Panc1 (cell line): ENCODE results near the gene ADAM23. TPM values are rescaled to one million over a fixed set of nuclear protein-coding genes. Genes with fewer than 3 reads are reported as not detected.

Experiments
- ATAC-seq: fragments of 200-7000 bp; cut with Tn5 transposase; 2 replicates; pipeline ENCODE4 v1.9.1; 2020; ENCODE audit warnings: mild to moderate bottlenecking, moderate library complexity
- BruUV-seq: library from RNA; stranded (reverse); fragments of 400-500 nt; replicated peaks from 2 replicates; lab custom pipeline; 2021; lab: Mats Ljungman, UMichigan
- CTCF ChIA-PET: fragments of 300-600 bp; sonication (Branson Sonifier 250); formaldehyde crosslinking; loops from one replicate; lab custom pipeline; 2022; ENCODE audit warnings: antibody characterized with exemption; lab: Charles Lee
- POLR2A ChIA-PET: fragments of 300-600 bp; sonication (Branson Sonifier 250); formaldehyde crosslinking; loops from one replicate; lab custom pipeline; 2022; ENCODE audit warnings: antibody characterized with exemption; lab: Charles Lee
- DNase-seq: peaks from one replicate; pipeline ENCODE4 v3.0.0-alpha.2; 2010; ENCODE audit warnings: low read depth, low spot score
- H3K27ac ChIP-seq: 2 replicates; pipeline ENCODE4 v1.5.1; 2011; ENCODE audit warnings: mild to moderate bottlenecking, low read length, inconsistent platforms
- H3K27me3 ChIP-seq: fragments of 200-500 bp; sonication (Bioruptor generic); 2 replicates; pipeline ENCODE4 v1.6.0; 2014; ENCODE audit warnings: low read length, inconsistent platforms; ENCODE audit not compliant: control insufficient read depth, insufficient read depth
- H3K36me3 ChIP-seq: fragments of 200-500 bp; sonication (Bioruptor generic); 2 replicates; pipeline ENCODE4 v1.5.1; 2014; ENCODE audit warnings: inconsistent platforms, mild to moderate bottlenecking, low read length, moderate library complexity; ENCODE audit not compliant: control insufficient read depth, insufficient read depth
- H3K4me1 ChIP-seq: 2 replicates; pipeline ENCODE4 v1.5.1; 2011; ENCODE audit warnings: inconsistent platforms, mild to moderate bottlenecking, low read length, moderate library complexity; ENCODE audit not compliant: control insufficient read depth, insufficient read depth
- H3K4me3 ChIP-seq, 2 experiments: 2 replicates each; pipeline ENCODE4 v1.5.1; 2011 to 2012; ENCODE audit warnings: low read depth in 2 of 2, low read length in 2 of 2, mild to moderate bottlenecking in 2 of 2, inconsistent platforms in 1 of 2, moderate library complexity in 1 of 2
- H3K9me3 ChIP-seq: fragments of 200-500 bp; sonication (Bioruptor generic); 2 replicates; pipeline ENCODE4 v1.5.1; 2014; ENCODE audit warnings: low read depth, mild to moderate bottlenecking, inconsistent platforms, low read length, moderate library complexity; ENCODE audit not compliant: control insufficient read depth, insufficient read depth
- CTCF ChIP-seq: fragments of 450-650 bp; IDR thresholded peaks from 2 replicates; pipeline ENCODE4 v1.5.1; 2017; ENCODE audit warnings: mild to moderate bottlenecking
- POLR2AphosphoS5 ChIP-seq: IDR thresholded peaks from 2 replicates; pipeline ENCODE4 v1.6.1; 2012; ENCODE audit warnings: mild to moderate bottlenecking, low read depth, low read length, moderate library complexity
- REST ChIP-seq, 2 experiments: IDR thresholded peaks; 2 replicates each; pipeline ENCODE4 v1.6.1; 2011 to 2012; ENCODE audit warnings: low read depth in 2 of 2, control low read depth in 1 of 2, low read length in 1 of 2, mild to moderate bottlenecking in 1 of 2, moderate library complexity in 1 of 2; ENCODE audit not compliant: insufficient read depth in 1 of 2
- SIN3A ChIP-seq: IDR thresholded peaks from 2 replicates; pipeline ENCODE4 v1.6.1; 2012; ENCODE audit warnings: low read depth, mild to moderate bottlenecking, low read length, moderate library complexity, borderline replicate concordance; ENCODE audit not compliant: insufficient read depth
- TCF7L2 ChIP-seq: IDR thresholded peaks from 2 replicates; pipeline ENCODE4 v1.6.1; 2011; ENCODE audit warnings: mild to moderate bottlenecking, low read depth, low read length, inconsistent platforms
- in situ Hi-C: cut with HindIII; loops from 2 replicates; pipeline ENCODE4 v1.10.0; 2016; ENCODE audit warnings: low sequenced_read_pairs, low pct_unique_long_range_greater_than_20kb
- intact Hi-C: fragments of 100-400 bp; cut with micrococcal nuclease; formaldehyde crosslinking; loops from one replicate; pipeline ENCODE4 v1.10.0; 2022; ENCODE audit not compliant: unreplicated experiment
- total RNA-seq: library from RNA; stranded (reverse); gene quantifications from one replicate; pipeline ENCODE4 v1.2.1, GENCODE V29; 2021; ENCODE audit not compliant: unreplicated experiment

Gene ADAM23
- total RNA-seq, 1 experiment from 2014 or later, result 0.18 TPM

GRCh38 chr2:206480161-206480560, 36.8 kb downstream of the ADAM23 start:
- no peaks in the 10 kb centered on the region for H3K9me3 ChIP-seq
- no peaks in the 10 kb centered on the region for H3K36me3 ChIP-seq
- in situ Hi-C loops, result no loop called here
- POLR2A ChIA-PET, result no interaction called here
- TF ChIP-seq TCF7L2, result no peak
- TF ChIP-seq CTCF, result no peak
- TF ChIP-seq POLR2AphosphoS5, result no peak
- no peak for ATAC-seq
- intact Hi-C loops, result no loop called here
- no peaks in the 10 kb centered on the region for H3K4me1 ChIP-seq
- H3K27me3 ChIP-seq, result peaks cover 5% of the 10 kb centered on the region; the same call in 1 of the 2 replicates
- no peak overlapping the region for H3K27ac ChIP-seq
- DNase-seq, result no peak
- no TSS peak for BruUV-seq
- no peak overlapping the region for H3K4me3 ChIP-seq
- CTCF ChIA-PET, result no interaction called here

DNA sequence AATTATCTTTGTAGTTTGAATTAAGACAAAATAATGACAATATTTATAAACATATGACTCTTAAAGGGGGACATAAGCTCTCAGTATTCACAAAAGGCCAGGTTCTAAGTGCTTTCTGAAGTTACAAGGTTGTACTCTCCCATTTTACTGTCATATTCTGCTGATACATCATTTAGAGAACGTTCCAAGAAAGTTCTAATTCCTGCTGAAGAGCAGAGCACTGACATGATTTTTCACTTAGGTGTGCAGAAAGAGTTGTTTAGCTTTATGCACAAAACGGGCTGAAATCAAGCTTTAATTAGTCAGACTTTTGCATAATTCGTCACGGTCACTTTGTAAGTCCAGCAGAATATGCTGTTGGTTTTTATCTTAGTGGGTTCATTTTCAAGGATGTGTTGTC, 37.3 kb downstream of the ADAM23 start:
- in situ Hi-C loops, result no loop called here

More for the DNA sequence above, 37.3 kb downstream of the ADAM23 start:
- BruUV-seq, result no TSS peak
- intact Hi-C loops, result no loop called here
- ChIA-PET POLR2A (no interaction called here), CTCF (no interaction called here)
- Histone ChIP-seq H3K4me3 (no peak overlapping the region), H3K36me3 (no peaks in the 10 kb centered on the region), H3K27ac (no peak overlapping the region), H3K4me1 (no peaks in the 10 kb centered on the region), H3K27me3 (peaks cover 3% of the 10 kb centered on the region; the same call in 1 of the 2 replicates), H3K9me3 (no peaks in the 10 kb centered on the region)
- no peak for DNase-seq
- ATAC-seq, result no peak
- no peak for TF ChIP-seq POLR2AphosphoS5
- no peak for TF ChIP-seq TCF7L2
- no peak for TF ChIP-seq REST (IDR thresholded peaks at IDR 0.05; ENCODE audit: insufficient read depth in 1 of 2, low read depth in 2 of 2, low read length in 1 of 2)
- no peak for TF ChIP-seq SIN3A
- no peak for TF ChIP-seq CTCF
